IPS DF 4.7 (cell line): ENCODE measurements around the gene SAT2.

Experiments
- DNase-seq: peaks from one replicate; pipeline ENCODE4 v3.0.0-alpha.2; 2013; ENCODE audit warnings: low spot score; ENCODE audit errors: extremely low read depth

Gene SAT2

DNA sequence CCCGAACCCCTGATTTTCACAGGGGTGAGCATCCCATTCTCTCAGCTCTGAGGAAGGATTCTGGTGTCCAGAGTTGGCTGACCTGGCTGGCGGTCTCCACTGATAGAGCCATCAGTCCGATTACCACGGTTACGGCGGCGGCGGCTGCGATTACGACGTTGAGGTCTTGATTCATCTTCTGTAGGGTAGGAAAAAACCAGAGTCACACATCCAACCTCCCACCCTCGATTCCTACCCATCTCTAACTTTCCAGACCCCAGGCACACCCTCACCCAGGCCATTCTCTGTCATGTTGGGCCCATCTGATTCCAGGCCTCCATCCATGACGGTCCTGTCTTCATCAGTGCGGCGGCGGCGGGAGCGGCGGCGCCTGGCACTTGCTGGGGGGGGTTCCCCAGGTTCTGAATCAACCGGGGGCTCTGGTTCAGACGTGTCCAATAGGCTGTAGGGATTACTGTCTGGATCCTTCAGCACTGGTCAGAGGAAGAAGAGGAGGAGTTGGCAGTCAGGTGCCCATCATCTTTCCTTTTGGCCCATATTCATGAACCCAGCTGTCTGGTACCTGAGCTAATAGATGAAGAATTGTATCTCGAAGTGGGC is 35.1 kb downstream of the SAT2 start:
- DNase-seq: no peak

DNA sequence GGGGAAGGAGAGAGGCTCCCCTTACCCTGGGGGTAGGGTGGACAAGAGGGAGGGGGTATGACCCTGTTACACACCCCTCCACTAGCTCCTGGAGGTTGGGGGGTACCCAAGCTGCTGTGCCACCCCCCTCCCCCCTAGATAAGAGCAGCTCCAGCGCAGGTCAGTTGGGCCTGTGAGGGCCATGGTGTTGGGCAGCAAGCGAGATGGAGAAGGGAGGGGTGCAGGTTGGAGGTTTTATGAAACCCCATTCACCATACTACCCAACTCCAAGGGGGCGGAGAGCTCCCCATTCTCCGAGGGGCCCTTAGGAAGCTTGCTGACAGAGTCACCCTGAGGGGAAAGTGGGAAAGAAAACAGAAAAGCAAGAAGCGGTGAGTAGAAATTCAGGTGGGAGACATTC is 36.0 kb downstream of the SAT2 start:
- no peak for DNase-seq

DNA sequence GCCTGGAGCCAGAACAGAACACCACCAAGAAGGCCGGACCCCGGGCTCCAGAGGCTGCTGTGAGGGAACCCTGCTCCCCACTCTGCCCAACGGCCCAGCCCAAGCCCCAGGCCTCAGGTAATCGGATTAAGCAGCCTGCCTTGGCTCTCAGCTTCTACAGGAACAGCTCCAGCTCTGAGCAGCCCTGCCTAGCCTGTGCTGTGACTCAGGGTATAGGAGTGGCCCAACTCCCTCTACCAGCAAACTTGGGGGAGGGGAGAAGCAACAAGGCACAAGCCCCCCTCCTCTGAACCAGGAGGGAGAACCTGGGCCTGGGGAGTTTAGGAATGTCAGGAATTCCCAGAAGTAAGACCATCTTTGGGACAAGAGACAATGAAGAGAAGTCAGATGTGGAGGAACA is 36.9 kb downstream of the SAT2 start:
- DNase-seq: no peak

DNA sequence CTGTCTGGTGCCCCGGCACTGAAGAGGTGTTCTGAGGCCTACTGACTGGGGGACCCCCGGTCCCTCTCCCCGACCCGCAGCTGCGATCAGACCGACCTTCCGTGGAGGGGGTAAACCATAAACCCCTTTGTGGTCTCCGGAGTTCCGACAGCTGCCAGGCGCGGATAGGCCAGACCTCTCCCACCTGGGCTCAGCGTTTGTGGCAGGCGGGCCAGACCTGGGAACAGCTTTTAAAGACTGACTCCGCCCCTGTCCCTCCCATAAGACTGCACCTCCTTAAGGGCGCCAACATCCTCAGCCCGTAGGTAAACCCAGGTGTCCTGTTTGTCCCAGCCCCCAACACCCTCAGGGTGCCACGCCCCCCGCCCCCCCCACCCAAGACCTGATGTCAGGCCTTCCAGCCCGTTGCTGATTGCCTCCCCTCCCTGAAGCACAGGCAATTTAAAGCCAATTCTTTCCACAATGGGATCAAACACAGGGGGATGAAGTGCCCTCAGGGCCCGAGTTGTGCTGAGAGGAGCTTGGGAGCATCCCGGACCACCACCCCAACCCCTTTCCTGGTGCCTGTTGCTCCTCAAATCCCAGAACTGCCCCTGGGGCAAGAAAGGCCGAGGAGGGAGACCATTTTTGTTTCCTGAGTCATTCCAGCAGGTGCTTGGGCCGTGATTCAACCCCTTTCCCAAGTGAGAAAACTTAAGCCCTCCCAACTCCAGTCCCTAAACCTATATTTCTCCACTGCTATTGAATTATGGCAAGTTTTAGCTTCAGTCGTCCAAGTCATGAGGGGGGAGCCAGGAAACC is 37.5 kb downstream of the SAT2 start, which contains the start of gene SOX15:
TSS of gene SOX15 (minus strand) at position 204 of the 801 bp plus-strand sequence. CDS start 418 bp downstream, outside the sequence.
- DNase-seq: no peak

DNA sequence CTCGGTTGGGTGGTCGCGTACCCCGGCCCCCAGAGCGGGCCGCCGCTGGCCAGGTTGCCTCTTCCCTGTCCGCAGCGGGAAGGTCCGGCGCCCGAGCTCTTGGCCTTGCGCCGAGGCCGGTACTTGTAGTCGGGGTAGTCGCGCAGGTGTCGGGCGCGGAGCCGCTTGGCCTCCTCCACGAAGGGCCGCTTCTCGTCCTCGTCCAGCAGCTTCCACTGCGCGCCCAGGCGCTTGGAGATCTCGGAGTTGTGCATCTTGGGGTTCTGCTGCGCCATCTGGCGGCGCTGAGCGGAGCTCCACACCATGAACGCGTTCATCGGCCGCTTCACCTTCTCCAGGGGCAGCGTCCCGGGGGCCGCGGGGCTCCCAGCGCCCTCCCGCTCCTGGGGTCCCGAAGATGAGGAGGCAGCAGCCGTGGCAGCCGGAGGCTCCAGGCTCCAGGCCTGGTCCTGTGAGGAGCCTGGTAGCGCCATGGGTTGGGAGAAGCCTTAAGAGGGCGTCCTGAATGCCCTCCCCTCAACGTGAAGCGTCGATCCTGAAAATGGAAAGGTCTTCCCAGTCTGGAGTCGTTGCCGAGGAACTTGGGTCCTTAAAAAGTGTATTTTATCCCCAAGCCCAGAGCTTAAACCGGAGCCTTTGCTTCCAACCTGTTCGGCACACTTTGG is 38.3 kb downstream of the SAT2 start:
- no peak for DNase-seq

DNA sequence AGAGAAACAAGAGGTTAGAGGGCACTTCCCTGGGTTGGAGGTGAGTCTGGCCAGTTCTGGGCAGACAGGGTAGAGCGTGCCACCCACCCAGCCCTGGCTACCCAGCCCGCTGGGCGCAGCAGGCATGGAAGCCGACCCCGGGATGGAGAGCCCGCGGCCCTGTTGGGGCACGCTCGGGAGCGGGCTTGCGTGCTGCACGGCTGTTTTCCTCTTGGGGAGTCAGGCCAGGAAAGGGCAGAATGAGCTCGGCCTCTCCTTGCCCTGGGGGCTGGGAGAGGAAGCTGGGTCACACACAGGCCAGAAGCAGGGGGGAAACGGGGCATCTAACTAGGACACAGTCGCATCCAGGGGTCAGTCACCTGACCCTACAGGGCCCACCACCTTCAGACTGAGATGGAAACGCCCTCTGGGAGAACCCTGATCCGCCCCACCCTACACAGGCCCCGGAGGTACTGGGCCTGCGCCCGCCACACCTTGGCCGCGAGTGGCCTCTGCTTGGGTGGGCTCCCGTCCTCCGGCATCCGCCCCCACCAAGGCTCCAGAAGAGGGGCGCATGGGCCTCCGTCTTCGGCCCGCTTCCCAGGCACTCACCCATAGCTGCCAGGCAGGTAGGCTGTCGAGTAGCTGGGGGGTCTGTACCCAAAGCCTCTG is 38.9 kb downstream of the SAT2 start:
- DNase-seq: no peak

DNA sequence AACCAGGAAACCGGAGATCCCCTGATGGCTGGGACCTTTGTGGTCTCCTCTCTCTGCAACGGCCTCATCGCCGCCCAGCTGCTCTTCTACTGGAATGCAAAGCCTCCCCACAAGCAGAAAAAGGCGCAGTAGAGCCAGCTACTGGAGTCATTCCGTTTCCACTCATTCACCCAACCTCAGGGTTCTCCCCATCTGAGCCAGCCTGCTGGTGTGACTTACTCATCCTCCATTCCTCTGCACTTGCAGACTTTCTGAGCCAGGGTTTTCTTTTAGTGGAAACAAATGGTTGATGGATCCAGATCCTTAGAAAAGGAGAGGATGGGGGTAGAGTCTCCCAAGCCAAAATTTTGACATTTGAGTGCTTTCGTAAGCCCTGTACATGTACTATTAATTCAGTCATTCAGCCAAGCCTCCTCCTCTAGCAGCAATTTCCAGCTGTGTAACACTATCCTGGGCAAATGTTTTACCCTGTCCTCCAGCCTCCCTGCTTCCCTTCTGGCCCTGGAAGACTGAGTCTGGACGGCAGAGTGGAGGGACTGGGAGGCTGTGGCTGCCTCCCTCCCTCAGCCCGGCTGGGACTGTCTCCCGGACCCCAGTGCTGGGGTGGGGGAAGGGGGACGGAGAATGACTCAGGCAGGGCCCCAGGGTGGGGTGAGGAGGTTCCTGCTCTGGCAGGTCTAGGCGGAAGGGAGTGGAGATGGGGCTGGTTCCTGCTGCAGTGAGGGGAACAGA is 40.0 kb downstream of the SAT2 start:
- no peak for DNase-seq

DNA sequence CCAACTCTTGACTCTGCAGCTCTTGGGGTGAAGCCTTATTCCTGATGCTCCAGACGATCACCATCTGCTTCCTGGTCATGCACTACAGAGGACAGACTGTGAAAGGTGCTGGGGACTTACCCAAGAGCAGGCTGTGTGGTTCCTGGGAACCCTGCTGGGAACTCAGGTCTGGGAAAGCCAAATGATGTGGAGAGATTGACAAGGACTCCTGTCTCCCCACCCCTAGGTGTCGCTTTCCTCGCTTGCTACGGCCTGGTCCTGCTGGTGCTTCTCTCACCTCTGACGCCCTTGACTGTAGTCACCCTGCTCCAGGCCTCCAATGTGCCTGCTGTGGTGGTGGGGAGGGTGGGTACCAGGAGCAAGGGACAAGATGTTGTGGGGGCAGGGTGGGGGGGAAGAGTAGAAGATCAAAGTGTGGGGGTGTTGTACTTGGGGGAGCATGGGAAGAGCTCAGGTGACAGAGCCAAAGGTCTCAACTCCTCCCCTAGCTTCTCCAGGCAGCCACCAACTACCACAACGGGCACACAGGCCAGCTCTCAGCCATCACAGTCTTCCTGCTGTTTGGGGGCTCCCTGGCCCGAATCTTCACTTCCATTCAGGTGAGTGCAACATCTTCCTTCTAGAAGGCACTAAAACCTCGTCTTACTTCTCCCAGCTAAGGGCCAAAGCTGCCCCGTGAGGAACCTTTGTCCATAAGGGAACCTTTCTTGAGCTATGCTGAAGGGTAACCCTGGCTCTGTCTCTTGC is 40.8 kb downstream of the SAT2 start:
- no peak for DNase-seq

DNA sequence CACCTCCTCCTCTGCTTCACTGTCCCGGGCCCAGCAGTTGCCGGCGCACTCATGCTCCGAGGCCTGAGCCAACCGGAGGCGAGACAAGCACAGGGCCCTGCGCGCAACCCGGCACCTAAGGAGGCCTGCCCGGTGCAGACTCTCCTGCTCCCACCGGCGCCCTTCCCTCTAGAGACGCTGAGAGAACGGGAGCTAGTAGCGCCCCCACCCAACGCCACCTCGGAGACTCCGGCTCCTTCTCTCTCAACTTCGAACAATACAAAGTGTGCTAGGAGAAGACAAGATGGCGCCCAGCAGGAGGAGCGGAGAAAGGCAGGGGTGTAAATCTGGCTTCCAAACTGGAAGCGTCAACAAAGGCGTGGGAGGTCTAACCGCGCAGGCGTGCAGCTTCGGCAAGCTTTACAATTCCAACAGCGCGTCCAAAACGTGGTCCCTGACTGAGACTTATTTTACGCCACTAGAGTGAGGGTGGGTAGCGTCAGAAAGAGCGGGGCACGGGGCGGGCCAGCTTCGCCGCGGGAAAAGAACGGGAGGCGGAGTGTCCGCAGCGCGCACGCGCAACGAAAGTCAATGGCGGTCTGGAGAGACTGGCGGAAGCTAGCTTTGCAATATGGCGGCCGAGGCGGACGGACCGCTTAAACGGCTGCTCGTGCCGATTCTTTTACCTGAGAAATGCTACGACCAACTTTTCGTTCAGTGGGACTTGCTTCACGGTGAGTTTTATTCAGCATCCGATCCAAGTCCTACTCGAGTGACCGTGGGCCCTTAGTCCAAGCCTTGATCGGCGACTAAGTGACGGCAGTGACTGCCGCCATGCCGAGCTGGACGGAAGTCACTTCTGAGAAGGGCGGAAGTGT is 44.1 kb downstream of the SAT2 start, which contains the start of gene MPDU1:
TSS of gene MPDU1 (plus strand) at position 600 of the 857 bp plus-strand sequence. CDS start at position 611, 11 bp downstream.
- no peak for DNase-seq

DNA sequence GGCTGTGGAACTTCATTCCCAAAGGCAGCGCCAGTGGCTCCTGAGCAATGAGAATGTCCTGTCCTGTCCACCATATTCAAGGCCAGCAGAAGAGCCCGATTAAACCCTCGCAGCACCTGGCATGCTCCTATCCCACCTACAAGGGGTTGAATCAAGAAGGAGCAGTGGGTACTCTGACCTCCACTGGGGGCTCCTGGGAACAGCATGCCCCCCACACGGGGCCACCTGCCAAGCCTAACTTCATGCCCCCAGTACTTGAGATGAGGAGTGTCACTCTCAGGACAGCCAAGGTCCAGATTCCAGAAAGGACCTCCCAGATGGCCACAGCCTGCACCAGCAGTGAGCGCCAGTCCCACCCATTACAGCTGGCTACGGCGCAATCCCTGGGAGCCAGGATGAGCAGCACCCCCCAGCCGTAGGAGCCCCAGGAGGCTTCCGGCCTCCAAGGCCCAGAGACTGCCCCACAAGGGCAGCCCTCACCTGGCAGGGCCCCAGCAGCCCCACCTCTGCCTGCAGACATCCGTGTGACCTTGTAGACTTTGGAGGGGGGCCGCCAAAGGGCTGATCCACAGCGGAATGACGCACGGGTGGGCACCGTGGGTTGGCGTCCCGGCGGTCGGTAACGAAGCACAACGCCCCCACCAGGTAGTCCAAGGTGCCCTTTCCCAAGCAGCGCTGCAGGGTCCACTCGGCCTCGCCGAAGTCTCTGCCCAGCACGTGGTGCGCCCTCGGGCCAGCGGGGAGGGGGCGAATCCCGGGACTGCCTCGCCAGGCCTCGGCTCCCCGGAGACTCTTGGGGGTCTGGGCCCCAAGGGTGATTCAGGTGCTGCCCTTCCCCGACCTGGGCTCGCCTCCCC is 45.0 kb downstream of the SAT2 start:
- DNase-seq: no peak

DNA sequence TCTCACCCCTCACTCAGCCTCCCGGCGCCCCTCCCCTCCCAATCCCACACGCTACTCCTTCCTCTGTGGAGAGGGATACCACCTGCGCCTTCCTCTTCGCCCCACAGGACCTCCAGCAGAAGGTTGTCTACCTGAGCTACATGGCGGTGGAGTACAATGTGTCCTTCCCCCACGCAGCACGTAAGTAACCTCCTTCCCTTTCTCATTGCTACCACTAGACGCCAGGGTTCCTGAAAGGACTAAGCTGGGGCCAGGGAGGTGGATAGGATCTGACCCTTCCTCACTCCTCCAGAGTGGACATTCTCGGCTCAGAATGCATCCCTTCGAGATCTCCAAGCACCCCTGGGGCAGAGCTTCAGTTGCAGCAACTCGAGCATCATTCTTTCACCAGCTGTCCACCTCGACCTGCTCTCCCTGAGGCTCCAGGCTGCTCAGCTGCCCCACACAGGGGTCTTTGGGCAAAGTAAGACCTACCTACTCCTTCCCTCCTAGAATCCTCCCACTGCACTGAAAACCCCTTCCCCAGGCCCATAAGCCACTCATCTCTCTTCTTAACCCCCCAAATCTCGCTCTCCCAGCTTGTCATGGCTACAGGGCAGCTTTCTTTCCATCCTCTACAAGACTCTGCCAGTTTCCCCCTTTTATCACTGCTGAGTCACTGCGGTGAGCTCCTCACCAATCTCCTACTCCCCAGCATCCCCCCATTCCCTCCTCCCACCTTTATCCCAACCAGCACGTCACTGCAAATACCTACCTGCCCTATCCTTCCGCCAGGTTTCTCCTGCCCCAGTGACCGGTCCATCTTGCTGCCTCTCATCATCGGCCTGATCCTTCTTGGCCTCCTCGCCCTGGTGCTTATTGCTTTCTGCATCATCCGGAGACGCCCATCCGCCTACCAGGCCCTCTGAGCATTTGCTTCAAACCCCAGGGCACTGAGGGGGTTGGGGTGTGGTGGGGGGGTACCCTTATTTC is 46.7 kb downstream of the SAT2 start:
- DNase-seq: no peak

DNA sequence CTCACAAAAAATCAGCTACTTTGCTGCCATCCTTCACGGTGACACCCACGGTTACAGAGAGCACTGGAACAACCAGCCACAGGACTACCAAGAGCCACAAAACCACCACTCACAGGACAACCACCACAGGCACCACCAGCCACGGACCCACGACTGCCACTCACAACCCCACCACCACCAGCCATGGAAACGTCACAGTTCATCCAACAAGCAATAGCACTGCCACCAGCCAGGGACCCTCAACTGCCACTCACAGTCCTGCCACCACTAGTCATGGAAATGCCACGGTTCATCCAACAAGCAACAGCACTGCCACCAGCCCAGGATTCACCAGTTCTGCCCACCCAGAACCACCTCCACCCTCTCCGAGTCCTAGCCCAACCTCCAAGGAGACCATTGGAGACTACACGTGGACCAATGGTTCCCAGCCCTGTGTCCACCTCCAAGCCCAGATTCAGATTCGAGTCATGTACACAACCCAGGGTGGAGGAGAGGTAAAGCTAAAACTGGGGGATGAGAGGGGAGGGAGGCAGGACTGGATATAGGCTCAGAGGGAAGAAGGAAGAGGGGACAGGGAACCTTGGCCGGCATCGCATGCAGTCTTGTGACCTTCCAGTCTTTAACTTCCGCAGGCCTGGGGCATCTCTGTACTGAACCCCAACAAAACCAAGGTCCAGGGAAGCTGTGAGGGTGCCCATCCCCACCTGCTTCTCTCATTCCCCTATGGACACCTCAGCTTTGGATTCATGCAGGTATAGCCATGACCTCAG is 47.6 kb downstream of the SAT2 start:
- no peak for DNase-seq

DNA sequence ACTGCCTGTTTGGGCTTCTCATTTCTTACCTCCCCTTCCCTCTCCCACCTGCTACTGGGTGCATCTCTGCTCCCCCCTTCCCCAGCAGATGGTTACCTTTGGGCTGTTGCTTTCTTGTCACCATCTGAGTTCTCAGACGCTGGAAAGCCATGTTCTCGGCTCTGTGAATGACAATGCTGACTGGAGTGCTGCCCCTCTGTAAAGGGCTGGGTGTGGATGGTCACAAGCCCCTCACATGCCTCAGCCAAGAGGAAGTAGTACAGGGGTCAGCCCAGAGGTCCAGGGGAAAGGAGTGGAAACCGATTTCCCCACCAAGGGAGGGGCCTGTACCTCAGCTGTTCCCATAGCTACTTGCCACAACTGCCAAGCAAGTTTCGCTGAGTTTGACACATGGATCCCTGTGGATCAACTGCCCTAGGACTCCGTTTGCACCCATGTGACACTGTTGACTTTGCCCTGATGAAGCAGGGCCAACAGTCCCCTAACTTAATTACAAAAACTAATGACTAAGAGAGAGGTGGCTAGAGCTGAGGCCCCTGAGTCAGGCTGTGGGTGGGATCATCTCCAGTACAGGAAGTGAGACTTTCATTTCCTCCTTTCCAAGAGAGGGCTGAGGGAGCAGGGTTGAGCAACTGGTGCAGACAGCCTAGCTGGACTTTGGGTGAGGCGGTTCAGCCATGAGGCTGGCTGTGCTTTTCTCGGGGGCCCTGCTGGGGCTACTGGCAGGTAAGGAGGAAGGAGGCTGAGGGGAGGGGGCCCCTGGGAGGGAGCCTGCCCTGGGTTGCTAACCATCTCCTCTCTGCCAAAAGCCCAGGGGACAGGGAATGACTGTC is 48.4 kb downstream of the SAT2 start, which contains the start of gene CD68:
TSS of gene CD68 (plus strand) at position 638 of the 833 bp plus-strand sequence. CDS start at position 678, 40 bp downstream.
- no peak for DNase-seq

DNA sequence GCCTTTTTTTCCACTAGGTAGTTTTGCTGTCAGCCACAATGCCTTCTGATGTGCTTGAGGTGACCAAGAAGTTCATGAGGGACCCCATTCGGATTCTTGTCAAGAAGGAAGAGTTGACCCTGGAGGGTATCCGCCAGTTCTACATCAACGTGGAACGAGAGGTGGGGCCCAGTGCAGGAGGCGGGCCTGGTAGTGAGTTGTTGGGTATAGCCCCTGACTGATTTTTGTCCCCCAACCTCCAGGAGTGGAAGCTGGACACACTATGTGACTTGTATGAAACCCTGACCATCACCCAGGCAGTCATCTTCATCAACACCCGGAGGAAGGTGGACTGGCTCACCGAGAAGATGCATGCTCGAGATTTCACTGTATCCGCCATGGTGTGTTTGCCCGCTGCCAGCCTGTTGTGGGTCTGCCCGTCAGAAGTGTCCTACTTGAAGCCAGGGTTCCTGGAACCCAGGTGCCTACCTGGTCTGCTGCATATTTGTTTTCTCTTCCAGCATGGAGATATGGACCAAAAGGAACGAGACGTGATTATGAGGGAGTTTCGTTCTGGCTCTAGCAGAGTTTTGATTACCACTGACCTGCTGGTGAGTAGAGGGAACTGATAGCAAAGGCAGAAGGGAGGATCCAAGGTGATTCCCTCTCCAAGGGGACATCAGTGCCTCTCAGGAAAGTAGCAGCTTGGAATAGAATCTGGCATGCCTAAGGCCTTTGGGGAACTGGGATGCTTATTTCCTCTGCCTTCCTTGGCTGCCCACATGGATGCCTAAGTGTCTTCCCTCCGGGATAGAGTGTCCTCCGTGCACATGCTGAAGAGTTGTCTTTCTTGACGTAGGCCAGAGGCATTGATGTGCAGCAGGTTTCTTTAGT is 50.1 kb downstream of the SAT2 start:
- no peak for DNase-seq
